Nephron (organoid): ENCODE results near the gene DGKA.
"Not testable (repeated sequence)": the region's sequence is repeated elsewhere in the genome, so short reads cannot be mapped to it uniquely, and the experiment has no call there.

Experiments used
- H3K27ac Mint-ChIP-seq, 3 experiments: 2 replicates each; pipeline ENCODE4 v1.8.0; 2020; ENCODE audit warnings: mixed read lengths in 3 of 3, mild to moderate bottlenecking in 2 of 3, moderate library complexity in 1 of 3
- H3K27me3 Mint-ChIP-seq: 2 replicates; pipeline ENCODE4 v1.8.0; 2021; ENCODE audit warnings: low read depth, mild to moderate bottlenecking, moderate library complexity, mixed read lengths
- H3K36me3 Mint-ChIP-seq: 2 replicates; pipeline ENCODE4 v1.8.0; 2020; ENCODE audit warnings: low read depth, mixed read lengths
- H3K4me1 Mint-ChIP-seq: 2 replicates; pipeline ENCODE4 v1.8.0; 2020; ENCODE audit warnings: mixed read lengths
- H3K4me3 Mint-ChIP-seq, 3 experiments: 2 replicates each; pipeline ENCODE4 v1.8.0; 2020; ENCODE audit warnings: mild to moderate bottlenecking in 3 of 3, mixed read lengths in 3 of 3, moderate library complexity in 2 of 3
- H3K9me3 Mint-ChIP-seq: 2 replicates; pipeline ENCODE4 v1.8.0; 2020; ENCODE audit warnings: mixed read lengths
- CTCF ChIP-seq, 3 experiments: fragments of 200-600 bp; sonication (generic); IDR thresholded peaks; one replicate each; pipeline ENCODE4 v1.5.0; 2021; ENCODE audit warnings: antibody characterized with exemption in 3 of 3; ENCODE audit not compliant: unreplicated experiment in 3 of 3

Gene DGKA

DNA sequence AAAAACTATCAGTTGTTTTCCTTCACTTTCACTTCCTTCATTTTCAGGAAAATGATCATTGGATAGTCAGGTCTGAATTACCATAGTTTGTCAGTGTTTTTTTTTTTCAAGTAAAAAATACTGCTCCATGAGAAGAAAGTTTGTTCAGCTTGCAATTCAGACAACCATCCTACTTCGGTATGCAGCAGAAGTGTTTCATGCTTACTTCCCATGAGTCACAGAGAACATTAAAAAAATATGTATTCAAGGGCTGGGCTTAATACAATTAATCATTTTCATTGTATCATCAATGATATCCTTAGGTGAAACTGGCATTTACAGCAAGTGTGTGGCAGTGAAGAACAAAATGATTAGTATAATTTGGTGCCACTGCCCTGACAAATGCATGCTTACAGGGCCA, 24.9 kb upstream of the DGKA start:
- H3K27ac Mint-ChIP-seq, result no peak overlapping the region
- TF ChIP-seq CTCF (IDR thresholded peaks at IDR 0.05; ENCODE audit: unreplicated experiment in 3 of 3), result no peak
- no peaks in the 10 kb centered on the region for H3K9me3 Mint-ChIP-seq
- H3K36me3 Mint-ChIP-seq, result peaks cover 29% of the 10 kb centered on the region
- no peak overlapping the region for H3K4me3 Mint-ChIP-seq
- H3K4me1 Mint-ChIP-seq, result no peaks in the 10 kb centered on the region
- no peaks in the 10 kb centered on the region for H3K27me3 Mint-ChIP-seq

DNA sequence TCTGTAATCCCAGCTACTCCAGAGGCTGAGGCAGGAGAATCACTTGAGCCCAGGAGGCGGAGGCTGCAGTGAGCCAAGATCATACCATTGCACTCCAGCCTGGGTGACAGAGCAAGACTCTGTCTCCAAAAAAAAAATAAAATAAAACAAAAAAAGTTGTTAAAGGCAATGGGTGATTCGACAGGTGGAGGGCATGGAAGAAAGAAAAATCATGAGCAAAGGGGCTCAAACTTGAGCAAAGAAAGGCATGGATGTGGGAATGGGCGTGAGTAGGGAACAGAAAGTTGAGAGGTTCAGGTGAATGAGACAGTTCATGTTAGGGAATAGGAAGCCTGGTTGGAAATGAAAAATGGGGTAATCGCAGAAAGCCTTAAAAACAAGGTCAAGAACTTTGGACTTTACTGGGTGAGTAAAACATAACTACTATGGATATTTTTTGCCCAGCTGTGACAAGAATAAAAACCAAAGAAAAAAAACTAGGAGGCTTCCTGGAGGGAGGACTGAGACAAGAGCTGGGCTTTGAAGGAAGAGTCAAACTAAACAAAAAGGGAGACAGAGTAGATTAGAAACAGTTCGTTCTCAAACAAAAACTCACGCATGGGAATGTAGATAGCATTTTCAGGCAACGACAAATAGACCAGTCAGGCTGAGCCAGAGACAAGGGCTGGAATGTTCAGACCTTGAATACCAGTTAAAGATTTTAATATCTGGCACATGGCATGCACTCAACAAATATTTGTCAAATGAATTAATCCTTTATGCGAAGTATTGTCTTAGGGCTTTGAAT, 22.0 kb upstream of the DGKA start:
- Mint-ChIP-seq H3K36me3 (peaks cover 14% of the 10 kb centered on the region), H3K4me1 (no peaks in the 10 kb centered on the region), H3K27ac (no peak overlapping the region), H3K4me3 (no peak overlapping the region), H3K27me3 (no peaks in the 10 kb centered on the region), H3K9me3 (no peaks in the 10 kb centered on the region)
- no peak for TF ChIP-seq CTCF (IDR thresholded peaks at IDR 0.05; ENCODE audit: unreplicated experiment in 3 of 3)

DNA sequence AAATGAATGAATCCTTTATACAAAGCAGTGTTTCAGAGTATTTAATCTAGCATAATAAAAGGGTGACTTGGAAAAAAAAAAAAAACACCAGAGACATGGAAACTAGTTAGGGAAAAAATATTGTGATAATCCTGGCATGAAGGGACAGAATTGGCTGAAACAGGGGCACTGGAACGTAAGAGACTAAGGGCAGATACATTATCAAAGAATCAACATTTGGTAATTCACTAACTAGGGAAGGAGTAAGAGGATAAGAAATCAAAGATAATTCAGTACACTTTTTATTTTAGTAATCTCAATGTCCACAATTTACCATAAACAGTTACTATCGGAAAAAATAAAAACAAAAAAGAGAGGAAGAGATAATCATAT, 21.5 kb upstream of the DGKA start:
- no peaks in the 10 kb centered on the region for H3K9me3 Mint-ChIP-seq
- H3K27me3 Mint-ChIP-seq, result no peaks in the 10 kb centered on the region

GRCh38 chr12:55912908-55913307, 18.1 kb upstream of the DGKA start:
- Mint-ChIP-seq H3K27me3 (no peaks in the 10 kb centered on the region), H3K27ac (peak overlapping the region in 1 of 3 experiments; percentile 22), H3K9me3 (no peaks in the 10 kb centered on the region), H3K36me3 (peaks cover 36% of the 10 kb centered on the region), H3K4me1 (no peaks in the 10 kb centered on the region), H3K4me3 (no peak overlapping the region)
- no peak for TF ChIP-seq CTCF (IDR thresholded peaks at IDR 0.05; ENCODE audit: unreplicated experiment in 3 of 3)

More for the DNA sequence above, 21.5 kb upstream of the DGKA start:
- no peaks in the 10 kb centered on the region for H3K4me1 Mint-ChIP-seq
- no peak for TF ChIP-seq CTCF (IDR thresholded peaks at IDR 0.05; ENCODE audit: unreplicated experiment in 3 of 3)
- H3K36me3 Mint-ChIP-seq, result peaks cover 20% of the 10 kb centered on the region
- no peak overlapping the region for H3K4me3 Mint-ChIP-seq
- H3K27ac Mint-ChIP-seq, result no peak overlapping the region

- no peak overlapping the region for H3K27ac Mint-ChIP-seq
- peaks cover 31% of the 10 kb centered on the region for H3K36me3 Mint-ChIP-seq
- no peak overlapping the region for H3K4me3 Mint-ChIP-seq
- H3K9me3 Mint-ChIP-seq, result no peaks in the 10 kb centered on the region
- H3K27me3 Mint-ChIP-seq, result no peaks in the 10 kb centered on the region
- TF ChIP-seq CTCF (IDR thresholded peaks at IDR 0.05; ENCODE audit: unreplicated experiment in 3 of 3), result no peak
- no peaks in the 10 kb centered on the region for H3K4me1 Mint-ChIP-seq
Measured at GRCh38 chr12:55915482-55915859, 15.5 kb upstream of the DGKA start.

DNA sequence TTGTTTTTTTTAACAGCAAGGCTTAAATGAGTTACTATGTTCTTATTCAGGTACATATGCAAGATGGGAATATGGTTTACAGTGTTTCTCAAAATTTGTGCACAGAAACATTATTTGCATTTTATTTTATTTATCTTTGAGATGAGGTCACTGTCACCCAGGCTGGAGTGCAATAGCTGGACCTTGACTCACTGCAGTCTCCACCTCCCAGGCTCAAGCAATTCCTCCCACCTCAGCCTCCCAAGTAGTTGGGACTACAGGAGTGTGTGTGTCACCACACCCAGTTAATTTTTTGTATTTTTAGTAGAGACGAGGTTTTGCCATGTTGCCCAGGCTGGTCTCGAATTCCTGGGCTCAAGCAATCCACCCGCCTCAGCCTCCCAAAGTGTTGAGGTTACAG, 11.9 kb upstream of the DGKA start:
- H3K9me3 Mint-ChIP-seq, H3K27ac Mint-ChIP-seq, H3K4me1 Mint-ChIP-seq, H3K4me3 Mint-ChIP-seq, H3K27me3 Mint-ChIP-seq: not testable (repeated sequence)
- peaks cover 32% of the 10 kb centered on the region for H3K36me3 Mint-ChIP-seq
